Breast epithelium (tissue), 3 donors: ENCODE data around the gene MRM2.

Experiments
- POLR2A ChIP-seq: fragments of 450-650 bp; IDR thresholded peaks from one replicate; pipeline ENCODE4 v1.6.1; 2016; ENCODE audit warnings: antibody characterized with exemption, mild to moderate bottlenecking, moderate library complexity
- POLR2AphosphoS5 ChIP-seq, 3 donors: sonication (generic); formaldehyde crosslinking; IDR thresholded peaks; one replicate each; pipeline ENCODE4 v1.6.1; 2017; ENCODE audit warnings: antibody characterized with exemption in 3 of 3
- TF ChIP-seq, protein P1 (sequence below), 3 donors: fragments of 450-650 bp; IDR thresholded peaks; one replicate each; pipeline ENCODE4 v1.5.1; 2016 to 2017; ENCODE audit warnings: antibody characterized with exemption in 3 of 3, mild to moderate bottlenecking in 3 of 3, moderate library complexity in 3 of 3

DNA sequence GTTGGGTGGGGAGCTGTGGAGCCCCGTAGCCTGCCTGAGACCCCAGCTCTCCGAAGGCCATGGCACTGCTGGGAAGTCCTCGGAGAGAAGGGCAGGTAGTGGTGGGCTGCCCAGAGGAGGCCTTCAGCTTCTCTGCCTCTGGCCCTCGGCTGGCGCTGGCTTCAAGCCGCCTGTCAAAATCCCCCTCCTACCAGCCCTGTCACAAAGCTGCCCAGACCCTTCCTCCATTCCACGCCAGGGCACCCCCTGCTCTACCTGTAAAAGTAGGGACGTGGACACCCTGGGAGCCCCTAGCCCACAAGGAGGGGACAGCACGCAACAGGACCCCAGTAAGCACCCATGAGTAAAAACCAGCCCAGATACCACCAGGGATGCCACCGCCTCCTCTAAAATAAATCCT, 40.9 kb downstream of the MRM2 start:
- TF ChIP-seq, protein P1, sequence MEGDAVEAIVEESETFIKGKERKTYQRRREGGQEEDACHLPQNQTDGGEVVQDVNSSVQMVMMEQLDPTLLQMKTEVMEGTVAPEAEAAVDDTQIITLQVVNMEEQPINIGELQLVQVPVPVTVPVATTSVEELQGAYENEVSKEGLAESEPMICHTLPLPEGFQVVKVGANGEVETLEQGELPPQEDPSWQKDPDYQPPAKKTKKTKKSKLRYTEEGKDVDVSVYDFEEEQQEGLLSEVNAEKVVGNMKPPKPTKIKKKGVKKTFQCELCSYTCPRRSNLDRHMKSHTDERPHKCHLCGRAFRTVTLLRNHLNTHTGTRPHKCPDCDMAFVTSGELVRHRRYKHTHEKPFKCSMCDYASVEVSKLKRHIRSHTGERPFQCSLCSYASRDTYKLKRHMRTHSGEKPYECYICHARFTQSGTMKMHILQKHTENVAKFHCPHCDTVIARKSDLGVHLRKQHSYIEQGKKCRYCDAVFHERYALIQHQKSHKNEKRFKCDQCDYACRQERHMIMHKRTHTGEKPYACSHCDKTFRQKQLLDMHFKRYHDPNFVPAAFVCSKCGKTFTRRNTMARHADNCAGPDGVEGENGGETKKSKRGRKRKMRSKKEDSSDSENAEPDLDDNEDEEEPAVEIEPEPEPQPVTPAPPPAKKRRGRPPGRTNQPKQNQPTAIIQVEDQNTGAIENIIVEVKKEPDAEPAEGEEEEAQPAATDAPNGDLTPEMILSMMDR (IDR thresholded peaks at IDR 0.05) = no peak
- TF ChIP-seq POLR2AphosphoS5 (IDR thresholded peaks at IDR 0.05) (no peak), POLR2A (no peak)
